Testis (tissue), 3 donors: ENCODE results near the gene DNAJB6. TPM values are rescaled to one million over a fixed set of nuclear protein-coding genes. Genes with fewer than 3 reads are reported as not detected.

Experiments
- DNase-seq: peaks from one replicate; pipeline ENCODE4 v3.0.0-alpha.2; 2019
- H3K27ac ChIP-seq, 2 donors: fragments of 200-600 bp; sonication (generic); one replicate each; pipeline ENCODE4 v1.5.1; 2019
- H3K27me3 ChIP-seq: fragments of 200-600 bp; sonication (generic); one replicate; pipeline ENCODE4 v1.5.1; 2019
- H3K36me3 ChIP-seq: fragments of 200-600 bp; sonication (generic); one replicate; pipeline ENCODE4 v1.5.1; 2017; ENCODE audit warnings: low read depth; ENCODE audit errors: missing control alignments
- H3K4me1 ChIP-seq: fragments of 200-600 bp; sonication (generic); one replicate; pipeline ENCODE4 v1.5.1; 2019
- H3K4me3 ChIP-seq, 2 donors: fragments of 200-600 bp; sonication (generic); one replicate each; pipeline ENCODE4 v1.5.1; 2017 to 2019
- H3K9me3 ChIP-seq: fragments of 200-600 bp; sonication (generic); one replicate; pipeline ENCODE4 v1.5.1; 2017
- POLR2A ChIP-seq: fragments of 450-650 bp; IDR thresholded peaks from one replicate; pipeline ENCODE4 v1.6.1; 2017; ENCODE audit warnings: antibody characterized with exemption, mild to moderate bottlenecking, moderate library complexity
- WGBS, 2 donors: methylation state at CpG; one replicate each; pipeline ENCODE4 v1.1.5; 2018; 5-methylcytosine and 5-hydroxymethylcytosine counted together
- intact Hi-C: fragments of 100-400 bp; cut with DNase I; formaldehyde crosslinking; loops from one replicate; pipeline ENCODE4 v1.15.1; 2023; ENCODE audit warnings: low total_unique reads
- polyA plus RNA-seq: library from polyadenylated mRNA; stranded (reverse); fragments of 350-450 nt; fragmentation: Illumina TruSeq; extraction: RNeasy Lipid Tissue Mini Kit (QIAGEN cat#74804); gene quantifications from one replicate; pipeline ENCODE4 v1.2.3, GENCODE V29; 2014; ENCODE audit warnings: low read depth, low replicate concordance; ENCODE audit not compliant: insufficient read depth
- total RNA-seq, 2 donors: library from RNA; depleted of rRNA; stranded (reverse); fragments of >200 nt; gene quantifications; one replicate each; pipeline ENCODE4 v1.2.3, GENCODE V29; 2016
- TF ChIP-seq, protein P1 (sequence below), 3 experiments: fragments of 450-650 bp in 2 of 3; fragments of 200-600 bp in 1 of 3; sonication (generic) in 1 of 3; IDR thresholded peaks; one replicate each; pipeline ENCODE4 v1.5.1; 2016 to 2019; ENCODE audit warnings: antibody characterized with exemption in 3 of 3, mild to moderate bottlenecking in 2 of 3, moderate library complexity in 1 of 3

The DNAJB6 gene
- total and polyA plus RNA-seq, 3 donors from 2014 or later, result 154 to 262 (median 172) TPM

- Histone ChIP-seq H3K27ac (no peak overlapping the region), H3K36me3 (no peaks in the 10 kb centered on the region), H3K27me3 (no peaks in the 10 kb centered on the region), H3K9me3 (no peaks in the 10 kb centered on the region), H3K4me1 (no peaks in the 10 kb centered on the region), H3K4me3 (no peak overlapping the region)
- no peak for DNase-seq
- intact Hi-C loops, result no loop called here
- TF ChIP-seq, protein P1, sequence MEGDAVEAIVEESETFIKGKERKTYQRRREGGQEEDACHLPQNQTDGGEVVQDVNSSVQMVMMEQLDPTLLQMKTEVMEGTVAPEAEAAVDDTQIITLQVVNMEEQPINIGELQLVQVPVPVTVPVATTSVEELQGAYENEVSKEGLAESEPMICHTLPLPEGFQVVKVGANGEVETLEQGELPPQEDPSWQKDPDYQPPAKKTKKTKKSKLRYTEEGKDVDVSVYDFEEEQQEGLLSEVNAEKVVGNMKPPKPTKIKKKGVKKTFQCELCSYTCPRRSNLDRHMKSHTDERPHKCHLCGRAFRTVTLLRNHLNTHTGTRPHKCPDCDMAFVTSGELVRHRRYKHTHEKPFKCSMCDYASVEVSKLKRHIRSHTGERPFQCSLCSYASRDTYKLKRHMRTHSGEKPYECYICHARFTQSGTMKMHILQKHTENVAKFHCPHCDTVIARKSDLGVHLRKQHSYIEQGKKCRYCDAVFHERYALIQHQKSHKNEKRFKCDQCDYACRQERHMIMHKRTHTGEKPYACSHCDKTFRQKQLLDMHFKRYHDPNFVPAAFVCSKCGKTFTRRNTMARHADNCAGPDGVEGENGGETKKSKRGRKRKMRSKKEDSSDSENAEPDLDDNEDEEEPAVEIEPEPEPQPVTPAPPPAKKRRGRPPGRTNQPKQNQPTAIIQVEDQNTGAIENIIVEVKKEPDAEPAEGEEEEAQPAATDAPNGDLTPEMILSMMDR (IDR thresholded peaks at IDR 0.05), result no peak
- no peak for TF ChIP-seq POLR2A
- whole genome bisulfite sequencing, 2 donors, result 78 to 90% methylated on average over 11 to 13 of the region's 13 CpGs
Measured at GRCh38 chr7:157293413-157293788, 43.4 kb upstream of the DNAJB6 start.

DNA sequence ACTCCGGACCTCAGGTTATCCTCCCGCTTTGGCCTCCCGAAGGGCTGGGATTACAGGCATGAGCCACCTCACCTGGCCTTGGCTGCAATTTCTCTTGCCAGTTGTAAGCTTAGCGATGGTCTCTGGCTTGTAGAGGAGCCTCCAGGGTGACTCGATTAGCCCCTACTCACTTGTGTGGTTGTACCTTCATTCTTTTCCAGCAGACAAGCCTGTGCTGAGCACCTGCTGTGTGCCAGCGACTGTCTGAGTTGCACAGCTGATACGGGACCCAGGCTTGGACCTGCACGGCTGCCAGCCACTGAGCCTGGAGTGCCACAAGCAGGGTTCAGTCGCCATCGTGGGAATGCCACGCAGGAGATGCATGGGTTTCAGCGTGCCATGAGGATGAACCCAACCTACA, 42.0 kb upstream of the DNAJB6 start:
- no peak for DNase-seq
- no peak overlapping the region for H3K4me3 ChIP-seq
- TF ChIP-seq POLR2A, result no peak
- TF ChIP-seq, protein P1 (IDR thresholded peaks at IDR 0.05), result no peak
- H3K36me3 ChIP-seq, result no peaks in the 10 kb centered on the region
- intact Hi-C loops, result no loop called here
- H3K4me1 ChIP-seq, result no peaks in the 10 kb centered on the region
- WGBS, 2 donors, result 92 to 93% methylated on average over 8 to 12 of the region's 12 CpGs
- H3K9me3 ChIP-seq, result no peaks in the 10 kb centered on the region
- H3K27ac ChIP-seq, result no peak overlapping the region
- no peaks in the 10 kb centered on the region for H3K27me3 ChIP-seq

- 77 to 87% methylated on average over 6 to 12 of the region's 12 CpGs for WGBS, 2 donors
- no peak for DNase-seq
- no peaks in the 10 kb centered on the region for H3K9me3 ChIP-seq
Measured at GRCh38 chr7:157295338-157295737, 41.5 kb upstream of the DNAJB6 start.

DNA sequence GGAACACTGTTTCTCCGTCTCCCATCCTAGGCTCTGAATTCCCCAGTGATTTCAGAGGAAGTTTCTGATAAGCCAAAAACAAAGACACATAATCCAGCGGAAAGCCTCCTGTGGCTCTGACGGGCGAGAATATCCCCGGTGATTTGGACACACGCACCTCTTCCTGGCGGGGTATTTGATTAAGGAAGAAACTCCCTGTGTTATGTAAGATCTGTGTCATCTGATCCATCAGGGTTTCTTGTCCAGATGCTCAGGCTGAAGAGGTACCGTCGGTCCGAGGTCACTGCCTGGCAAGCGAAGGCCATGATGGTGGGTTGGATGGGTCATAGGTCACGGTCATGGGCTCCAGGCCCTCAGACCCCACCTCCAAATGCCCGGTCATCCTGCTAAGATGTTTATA, 39.6 kb upstream of the DNAJB6 start:
- 83 to 86% methylated on average over 13 of the region's 13 CpGs for WGBS, 2 donors
- TF ChIP-seq POLR2A, result no peak
- TF ChIP-seq, protein P1 (IDR thresholded peaks at IDR 0.05), result no peak

More at GRCh38 chr7:157295338-157295737, 41.5 kb upstream of the DNAJB6 start:
- Histone ChIP-seq H3K27ac (no peak overlapping the region), H3K36me3 (no peaks in the 10 kb centered on the region), H3K4me1 (no peaks in the 10 kb centered on the region), H3K27me3 (no peaks in the 10 kb centered on the region), H3K4me3 (no peak overlapping the region)
- intact Hi-C loops, result no loop called here
- TF ChIP-seq, protein P1 (IDR thresholded peaks at IDR 0.05), result no peak
- no peak for TF ChIP-seq POLR2A

GRCh38 chr7:157299317-157299612, 37.5 kb upstream of the DNAJB6 start:
- Histone ChIP-seq H3K27ac (no peak overlapping the region), H3K36me3 (no peaks in the 10 kb centered on the region), H3K27me3 (no peaks in the 10 kb centered on the region), H3K9me3 (no peaks in the 10 kb centered on the region), H3K4me1 (no peaks in the 10 kb centered on the region), H3K4me3 (no peak overlapping the region)
- WGBS, 2 donors, result 79 to 88% methylated on average over 3 of the region's 3 CpGs
- no peak for DNase-seq
- intact Hi-C loops, result no loop called here
- TF ChIP-seq, protein P1 (IDR thresholded peaks at IDR 0.05), result no peak
- no peak for TF ChIP-seq POLR2A

More for the DNA sequence above, 39.6 kb upstream of the DNAJB6 start:
- Histone ChIP-seq H3K4me1 (no peaks in the 10 kb centered on the region), H3K27me3 (no peaks in the 10 kb centered on the region), H3K36me3 (no peaks in the 10 kb centered on the region), H3K9me3 (no peaks in the 10 kb centered on the region), H3K4me3 (no peak overlapping the region), H3K27ac (no peak overlapping the region)
- intact Hi-C loops, result no loop called here
- DNase-seq, result no peak
